ENCODE results near the gene AK8.

GRCh38 chr9:132923346-132923902, 45.3 kb upstream of the AK8 start:
- TF ChIP-seq CTCF (conservative IDR thresholded peaks at IDR 0.05; ENCODE audit: low read depth in 2 of 2) (no peak), POLR2AphosphoS5 (IDR thresholded peaks at IDR 0.05; ENCODE audit: low read depth) (no peak), EZH2phosphoT487 (IDR thresholded peaks at IDR 0.05; ENCODE audit: unreplicated experiment) (no peak), JUNB (IDR thresholded peaks at IDR 0.05; ENCODE audit: unreplicated experiment) (no peak), ETS1 (IDR thresholded peaks at IDR 0.05) (no peak)

Measured in GM23338 (cell line).